GM18502 (cell line): ENCODE results near the gene CLEC2A.

Experiments used
- ATAC-seq: cut with Tn5 transposase; IDR thresholded peaks from one replicate; pipeline ENCODE4 v1.9.1; 2021; ENCODE audit warnings: mild to moderate bottlenecking; ENCODE audit not compliant: unreplicated experiment, poor library complexity

Gene CLEC2A

DNA sequence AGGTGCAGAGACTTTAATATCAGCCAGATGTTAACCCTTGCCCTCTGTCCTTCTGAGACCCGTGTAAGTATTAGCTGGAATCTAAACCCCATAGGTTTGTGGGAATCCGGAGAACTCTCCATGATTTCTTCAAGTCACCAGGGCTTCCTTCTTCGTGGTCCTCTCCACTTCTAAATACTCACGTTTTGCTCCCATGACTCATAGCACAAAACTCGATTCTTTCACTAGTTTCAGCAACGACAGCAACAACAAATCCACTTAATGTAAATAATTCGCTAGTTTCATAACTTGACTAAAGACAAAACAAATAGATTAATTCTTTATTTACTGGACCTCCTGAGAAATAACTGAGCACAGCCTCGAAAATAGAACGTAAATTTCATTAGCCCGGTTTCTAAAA is 4.4 kb upstream of the CLEC2A start:
- ATAC-seq: no peak

DNA sequence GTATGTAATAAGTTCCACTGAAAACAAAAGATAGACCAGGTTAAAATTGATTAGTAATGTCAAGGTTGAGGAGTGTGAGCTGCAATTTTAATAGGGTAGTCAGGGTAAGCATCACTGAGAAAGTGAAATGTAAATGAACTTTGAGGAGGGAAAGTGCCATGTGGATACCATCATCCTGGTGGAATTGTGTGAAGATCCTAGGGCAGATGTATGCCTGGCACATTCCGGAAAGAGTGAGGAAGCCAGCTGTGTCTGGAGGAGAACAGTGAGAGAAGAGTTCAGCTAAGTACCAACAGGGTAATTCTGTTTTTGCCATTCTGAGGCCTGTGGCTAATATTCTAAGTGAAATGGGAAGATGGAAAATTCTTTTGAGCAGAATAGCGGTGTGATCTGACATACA is 2.9 kb upstream of the CLEC2A start:
- ATAC-seq: no peak

DNA sequence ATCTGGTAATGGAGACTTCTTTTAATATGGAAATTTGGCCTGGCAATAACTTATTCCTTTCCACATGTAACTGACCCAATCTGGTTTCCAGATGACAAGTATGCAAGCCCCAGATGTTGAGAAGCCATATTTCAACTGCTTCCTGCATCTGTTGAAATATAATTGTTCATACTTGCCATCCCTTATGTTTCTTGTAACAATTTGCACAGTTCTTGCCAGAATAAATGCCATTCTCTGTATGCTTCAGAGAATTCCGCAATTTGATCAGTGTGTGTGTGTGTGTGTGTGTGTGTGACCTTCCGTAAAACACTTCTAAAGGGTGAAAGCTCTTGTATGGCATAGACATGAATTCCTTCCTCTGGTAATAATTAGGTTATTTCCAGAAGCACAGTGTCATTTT is 1.8 kb upstream of the CLEC2A start:
- no peak for ATAC-seq

DNA sequence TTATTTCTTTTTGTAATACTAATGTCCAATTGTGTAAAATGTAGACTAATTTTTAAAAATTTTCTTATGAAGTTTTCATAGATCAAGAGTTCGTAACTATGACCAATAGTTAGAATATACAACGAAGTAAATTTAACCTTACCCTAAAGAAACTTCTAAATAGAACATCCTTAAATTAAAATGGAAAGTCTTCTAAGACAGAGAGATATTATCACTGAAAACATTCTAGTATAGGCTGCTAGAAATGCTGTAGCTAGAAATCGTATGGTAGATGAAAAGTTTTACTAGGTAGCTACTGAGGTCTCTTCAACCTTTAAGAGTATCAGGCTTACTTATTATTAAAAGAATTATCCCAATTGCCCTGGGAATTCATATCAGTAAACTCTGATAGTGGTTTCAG is 925 bp downstream of the CLEC2A start:
- ATAC-seq: no peak

DNA sequence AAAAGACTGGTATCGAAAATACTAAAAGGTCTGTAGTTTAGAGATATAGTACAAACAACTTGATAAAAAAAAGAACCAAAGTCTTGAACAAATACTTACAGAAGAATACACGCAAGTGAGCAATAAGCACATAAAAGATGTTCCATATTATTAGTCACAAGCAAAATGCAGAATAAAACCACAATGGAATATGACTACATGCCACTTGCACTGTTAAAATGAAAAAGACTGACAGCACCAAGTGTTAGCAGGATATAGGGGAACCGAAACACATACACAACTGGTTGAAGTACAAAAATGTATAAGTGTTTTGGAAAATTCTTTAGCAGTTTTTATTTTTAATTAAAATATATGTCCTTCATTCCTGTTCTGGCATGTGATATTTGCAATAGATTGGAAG is 3.6 kb downstream of the CLEC2A start:
- ATAC-seq: no peak

DNA sequence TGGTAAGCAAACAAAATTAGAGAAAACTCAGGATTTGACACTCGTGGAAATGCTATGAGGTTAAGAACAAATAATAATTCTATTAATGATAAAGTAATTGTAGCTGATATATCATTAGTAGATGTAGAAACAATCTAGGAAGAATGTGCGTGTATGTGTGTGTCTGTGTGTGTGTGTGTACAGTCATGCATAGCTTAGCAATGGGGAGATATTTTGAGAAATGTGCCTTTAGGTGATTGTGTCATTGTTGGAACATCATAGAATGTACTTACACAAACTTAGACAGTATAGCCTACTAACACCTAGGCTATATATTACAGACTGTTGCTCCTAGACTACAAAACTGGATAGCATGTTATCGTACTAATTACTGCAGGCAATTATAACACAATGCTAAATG is 5.3 kb downstream of the CLEC2A start:
- ATAC-seq: no peak

DNA sequence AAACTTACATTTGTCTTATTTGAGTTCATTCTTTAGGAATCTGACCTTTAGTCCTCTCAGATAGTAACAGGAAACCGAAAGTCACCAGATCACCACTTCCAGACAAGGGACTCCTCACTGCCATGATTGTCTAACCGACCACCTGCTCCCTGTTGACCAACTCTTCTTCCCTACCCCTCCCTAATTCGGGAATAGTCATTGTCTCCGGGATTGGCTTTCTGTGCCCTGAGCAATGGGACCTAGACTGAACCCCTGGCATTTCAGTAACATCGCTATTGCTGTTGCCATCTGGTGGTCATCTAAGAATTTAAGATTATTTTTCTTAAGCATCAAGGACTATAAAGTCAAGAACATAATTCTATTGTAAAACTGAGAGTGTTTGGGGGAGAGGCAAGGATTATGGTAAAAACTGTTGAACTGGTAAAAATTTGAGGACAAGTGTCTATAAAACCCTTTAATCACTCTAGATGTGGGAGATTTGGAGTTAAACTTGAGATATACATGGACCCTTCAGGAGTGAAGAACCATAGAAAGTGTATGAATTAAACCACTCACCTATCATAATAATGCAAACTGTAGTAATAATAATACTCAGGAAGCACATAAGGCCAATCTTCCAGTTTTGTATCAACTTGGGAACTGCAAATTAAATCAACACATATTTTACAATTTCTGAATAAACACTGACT is 6.3 kb downstream of the CLEC2A start:
- ATAC-seq: no peak

DNA sequence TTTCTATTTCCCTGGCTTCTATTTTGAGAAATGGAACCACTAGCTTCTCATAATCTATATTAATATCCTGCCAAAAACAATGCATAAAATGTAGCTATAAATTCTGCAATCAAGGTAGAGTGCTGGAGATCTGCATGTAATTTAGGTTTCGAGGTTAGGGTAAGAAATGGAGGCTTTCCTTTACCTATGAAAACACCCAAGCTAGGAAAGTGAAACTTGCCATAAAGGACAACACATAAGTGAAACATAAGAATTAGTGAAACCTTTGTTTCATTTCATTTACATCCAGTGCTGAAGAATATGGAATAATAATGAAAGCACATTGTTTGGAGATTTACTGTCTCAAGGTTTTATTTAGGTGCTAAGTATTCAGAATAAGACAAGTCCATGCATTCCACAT is 9.7 kb downstream of the CLEC2A start:
- no peak for ATAC-seq

DNA sequence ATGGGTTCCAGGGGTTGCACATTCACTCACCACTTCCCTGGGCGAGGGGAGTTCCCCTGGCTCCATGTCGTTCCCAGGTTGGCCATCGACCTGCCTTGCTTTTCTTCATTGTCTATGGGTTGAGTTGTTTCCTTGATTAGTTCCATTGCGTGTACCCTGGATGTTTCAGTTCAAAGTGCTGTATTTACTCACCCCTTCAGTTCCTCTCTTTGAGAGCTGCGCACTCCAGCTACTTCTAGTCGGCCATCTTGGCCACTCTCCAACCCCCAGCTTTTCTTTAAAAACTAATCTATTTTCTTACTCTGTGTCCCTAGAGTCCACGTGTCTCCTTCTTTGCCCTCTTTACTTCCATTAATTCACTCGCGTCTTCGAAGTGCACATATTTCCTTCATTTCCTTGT is 11.7 kb downstream of the CLEC2A start:
- ATAC-seq: no peak

DNA sequence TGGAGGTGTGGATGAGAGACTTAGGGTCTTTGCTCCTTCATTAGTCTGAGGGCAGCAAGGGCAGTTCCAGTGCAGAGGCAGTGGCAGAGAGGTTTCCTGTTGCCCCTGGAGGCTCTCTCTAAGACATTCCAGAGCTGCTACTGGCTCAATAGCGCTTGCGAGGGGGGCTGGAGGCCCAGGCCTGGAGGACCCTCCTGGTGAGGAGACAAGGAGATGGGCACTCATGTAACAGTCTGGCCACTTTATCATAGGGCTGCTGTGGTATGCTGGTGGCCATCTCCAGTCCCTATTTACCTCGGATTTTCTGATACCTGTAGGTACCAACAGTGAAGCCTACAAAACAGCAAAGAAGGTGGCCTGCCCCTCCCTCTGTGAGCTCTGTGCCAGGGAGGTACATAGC is 12.7 kb downstream of the CLEC2A start:
- no peak for ATAC-seq

DNA sequence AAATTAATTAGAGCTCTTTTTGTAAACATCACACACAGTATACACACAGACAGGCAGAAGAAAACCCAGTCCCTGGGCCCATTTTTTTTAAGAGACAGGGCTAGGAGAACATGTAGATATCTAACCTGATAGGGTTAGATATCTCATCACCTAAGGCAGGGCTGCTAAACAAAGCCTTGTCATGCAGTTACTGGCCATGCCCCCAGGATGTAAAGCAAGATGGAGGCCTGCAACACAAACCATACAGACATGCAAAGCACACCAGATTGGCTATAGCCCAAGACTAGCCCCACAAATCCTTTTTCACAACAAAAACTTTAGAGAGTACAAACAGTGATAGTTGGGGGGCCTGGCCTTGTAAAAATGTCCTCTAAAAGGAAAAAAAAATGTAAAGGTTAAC is 20.5 kb downstream of the CLEC2A start:
- ATAC-seq: no peak

DNA sequence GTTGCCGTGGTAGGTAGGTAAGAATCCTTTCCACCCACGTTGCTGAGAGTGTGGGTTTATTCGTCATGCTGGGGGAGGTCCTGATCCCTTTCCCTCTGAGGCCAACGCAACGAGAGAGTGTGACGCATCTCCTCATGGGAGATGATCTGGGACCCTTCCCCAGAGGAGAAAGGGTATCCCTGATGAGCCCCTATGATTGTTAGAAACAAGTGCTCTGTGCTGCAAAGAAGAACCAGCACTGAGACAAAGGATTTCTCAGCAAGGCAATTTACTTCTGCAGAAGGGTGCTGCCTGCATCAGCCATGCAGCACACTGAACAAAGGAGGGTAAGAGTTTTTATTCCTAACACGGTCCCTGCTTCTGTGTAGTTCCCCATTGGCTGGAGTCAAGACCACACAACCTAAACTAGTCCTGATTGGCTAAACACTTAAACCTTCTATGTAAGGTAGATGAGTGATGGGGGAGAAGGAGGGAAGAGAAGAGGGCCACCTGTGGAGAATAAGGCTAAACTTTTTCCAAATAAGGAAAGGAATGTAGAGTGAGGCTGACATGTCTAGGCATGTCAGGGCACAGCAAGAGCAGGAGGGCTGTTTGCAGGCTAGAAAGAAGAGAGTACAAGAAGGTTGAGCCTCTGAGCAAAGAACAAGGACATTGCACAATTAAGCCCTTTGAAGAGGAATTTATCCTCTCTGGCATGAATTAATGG is 21.3 kb downstream of the CLEC2A start:
- no peak for ATAC-seq

DNA sequence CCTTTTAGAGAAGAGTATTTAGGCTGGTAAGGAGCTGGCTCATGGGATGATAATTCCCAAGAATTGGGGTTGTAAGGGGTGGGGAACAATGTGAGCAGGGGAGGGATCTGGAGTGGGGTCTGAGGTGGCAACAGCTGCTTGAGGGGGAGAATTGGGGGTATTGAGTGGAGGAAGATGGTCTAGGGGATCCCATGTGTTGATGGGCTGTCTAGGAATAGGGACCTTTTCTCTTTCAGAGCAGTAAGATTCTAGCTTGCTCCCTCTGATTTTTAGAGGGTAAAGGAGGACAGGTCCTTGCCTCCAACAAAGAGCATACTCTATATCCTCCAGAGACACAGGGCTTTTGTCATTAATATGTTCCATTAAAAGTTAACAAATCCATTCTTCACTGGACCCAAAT is 22.4 kb downstream of the CLEC2A start:
- ATAC-seq: no peak

DNA sequence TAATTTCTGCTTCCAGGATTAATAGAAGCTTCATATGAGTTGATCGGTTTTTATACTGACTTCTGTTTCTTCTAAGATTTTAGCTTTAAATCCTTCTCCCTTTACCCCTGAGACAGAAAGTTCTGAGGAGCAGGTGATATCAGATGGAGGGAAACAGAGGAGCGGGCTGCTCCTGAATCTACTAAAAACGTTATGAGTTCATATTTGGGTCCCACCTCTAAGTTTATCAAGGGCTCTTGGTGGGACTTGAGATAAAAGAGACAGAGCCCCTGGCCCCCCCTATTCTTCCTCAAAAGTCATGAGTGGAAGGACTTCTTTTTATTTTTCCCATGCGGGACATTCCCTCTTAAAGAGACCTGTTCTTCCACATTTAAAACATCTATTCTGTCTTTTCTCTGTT is 23.8 kb downstream of the CLEC2A start:
- no peak for ATAC-seq

DNA sequence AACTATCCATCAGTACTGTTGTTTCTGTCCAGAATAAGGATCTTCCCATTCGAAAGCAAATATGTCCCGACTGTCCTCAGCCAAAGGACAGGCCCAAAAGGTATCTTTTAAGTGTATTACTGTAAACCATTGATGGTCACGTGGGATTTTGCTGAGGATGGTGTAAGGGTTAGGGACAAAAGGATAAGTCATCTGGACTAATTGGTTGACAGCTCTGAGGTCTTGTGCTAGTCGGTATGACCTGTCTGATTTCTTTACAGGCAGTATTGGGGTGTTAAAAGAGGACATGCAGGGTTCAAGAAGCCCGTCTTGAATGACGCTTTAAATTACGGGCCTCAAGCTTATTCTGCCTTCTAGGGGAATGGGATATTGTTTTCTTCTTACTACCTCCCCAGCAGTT is 24.4 kb downstream of the CLEC2A start:
- ATAC-seq: no peak

DNA sequence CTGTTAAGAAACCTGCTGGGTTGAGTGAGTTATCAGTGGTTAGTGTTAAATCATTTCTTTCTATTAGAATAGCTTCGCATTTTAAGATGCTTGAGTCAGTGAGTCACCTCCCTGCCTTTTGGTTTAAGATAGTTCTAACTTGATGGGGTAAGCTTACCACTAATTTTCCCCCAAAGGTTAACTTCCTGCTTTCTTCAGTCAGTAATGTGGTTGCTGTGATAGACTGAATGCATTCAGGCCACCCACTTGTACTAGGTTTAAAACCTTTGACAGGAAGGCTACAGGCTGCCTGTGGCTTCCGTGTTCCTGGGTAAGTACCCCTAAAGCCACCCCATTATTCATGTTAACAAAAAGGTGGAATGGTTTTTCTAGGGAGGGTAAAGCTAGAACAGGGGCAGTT is 25.3 kb downstream of the CLEC2A start:
- ATAC-seq: no peak

DNA sequence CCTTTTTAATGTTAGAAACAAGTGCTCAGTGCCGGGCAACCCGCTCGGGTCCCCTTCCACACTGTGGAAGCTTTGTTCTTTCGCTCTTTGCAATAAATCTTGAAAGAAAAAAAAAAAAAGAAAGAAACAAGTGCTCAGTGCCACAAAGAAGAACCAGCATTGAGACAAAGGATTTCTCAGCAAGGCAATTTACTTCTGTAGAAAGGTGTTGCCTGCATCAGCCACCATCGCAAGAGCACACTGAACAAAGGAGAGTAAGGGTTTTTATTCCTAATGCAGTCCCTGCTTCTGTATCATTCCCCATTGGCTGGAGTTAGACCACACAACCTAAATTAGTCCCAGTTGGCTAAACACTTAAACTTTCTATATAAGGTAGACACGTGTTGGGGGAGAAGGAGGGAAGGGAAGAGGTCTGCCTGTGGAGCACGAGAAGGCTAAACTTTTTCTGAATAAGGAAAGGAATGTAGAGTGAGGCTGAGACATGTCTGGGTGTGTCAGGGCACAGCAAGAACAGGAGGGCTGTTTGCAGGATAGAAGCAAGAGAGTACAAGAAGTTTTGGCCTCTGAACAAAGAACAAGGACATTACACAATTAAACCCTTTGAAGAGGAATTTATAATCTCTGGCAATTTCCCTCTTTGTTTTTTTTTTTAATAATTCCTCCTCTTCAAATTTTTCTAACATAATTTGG is 29.5 kb downstream of the CLEC2A start:
- no peak for ATAC-seq

DNA sequence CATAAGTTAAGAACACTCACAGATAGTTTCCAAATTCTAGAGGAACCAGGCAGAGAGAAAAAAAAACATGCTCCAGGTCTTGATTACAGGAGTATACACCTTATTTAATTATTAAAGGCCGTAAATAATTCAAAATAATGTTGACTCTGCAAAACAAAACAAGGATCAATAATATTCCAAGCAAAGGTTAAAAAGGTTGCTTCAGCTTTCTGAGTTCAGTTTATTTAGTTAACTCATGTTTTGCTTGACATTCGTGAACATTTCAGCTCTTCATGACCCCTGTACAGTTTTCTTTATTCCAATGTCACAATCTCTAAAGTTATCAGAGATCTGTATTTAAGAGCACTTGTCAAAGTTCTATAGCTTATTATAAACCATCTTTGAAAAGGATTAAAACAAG is 31.2 kb downstream of the CLEC2A start:
- no peak for ATAC-seq

DNA sequence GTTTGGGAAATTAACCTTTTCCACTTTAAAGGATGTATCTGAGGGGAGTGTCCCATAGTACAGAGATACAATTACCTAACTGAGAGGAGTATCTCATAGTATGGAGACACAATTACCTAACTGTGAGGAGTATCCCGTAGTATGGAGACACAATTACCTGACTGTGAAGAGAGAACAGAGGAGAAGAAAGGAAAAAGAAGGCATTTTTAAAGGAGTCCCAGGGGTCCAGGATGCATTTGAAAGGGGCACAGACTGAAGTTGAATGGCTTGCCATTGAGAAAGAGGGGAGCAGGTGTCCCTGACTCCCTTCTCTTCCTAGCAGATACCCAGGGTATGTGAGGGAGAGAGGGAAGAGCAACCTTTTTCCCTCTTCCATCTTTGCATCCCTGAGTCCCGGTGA is 33.0 kb downstream of the CLEC2A start:
- ATAC-seq: no peak

DNA sequence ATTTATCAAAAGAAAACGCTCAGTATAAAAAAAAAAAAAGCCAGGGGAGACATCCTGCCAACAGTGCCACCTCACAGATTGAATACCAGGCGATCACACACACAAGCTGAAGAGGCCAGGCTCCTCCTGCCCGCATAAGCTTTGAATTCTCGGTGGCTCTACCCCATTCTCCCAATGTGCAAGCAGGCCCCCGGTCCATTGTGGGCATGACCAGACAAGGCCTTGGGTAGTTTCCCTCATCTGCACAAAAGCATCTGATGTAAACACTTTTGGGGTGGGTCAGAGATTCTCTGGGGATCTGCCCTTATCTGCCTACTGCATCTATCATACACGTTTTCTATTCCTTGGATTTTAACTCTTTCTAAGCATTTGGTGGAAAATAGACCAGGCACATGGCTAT is 34.6 kb downstream of the CLEC2A start:
- no peak for ATAC-seq

DNA sequence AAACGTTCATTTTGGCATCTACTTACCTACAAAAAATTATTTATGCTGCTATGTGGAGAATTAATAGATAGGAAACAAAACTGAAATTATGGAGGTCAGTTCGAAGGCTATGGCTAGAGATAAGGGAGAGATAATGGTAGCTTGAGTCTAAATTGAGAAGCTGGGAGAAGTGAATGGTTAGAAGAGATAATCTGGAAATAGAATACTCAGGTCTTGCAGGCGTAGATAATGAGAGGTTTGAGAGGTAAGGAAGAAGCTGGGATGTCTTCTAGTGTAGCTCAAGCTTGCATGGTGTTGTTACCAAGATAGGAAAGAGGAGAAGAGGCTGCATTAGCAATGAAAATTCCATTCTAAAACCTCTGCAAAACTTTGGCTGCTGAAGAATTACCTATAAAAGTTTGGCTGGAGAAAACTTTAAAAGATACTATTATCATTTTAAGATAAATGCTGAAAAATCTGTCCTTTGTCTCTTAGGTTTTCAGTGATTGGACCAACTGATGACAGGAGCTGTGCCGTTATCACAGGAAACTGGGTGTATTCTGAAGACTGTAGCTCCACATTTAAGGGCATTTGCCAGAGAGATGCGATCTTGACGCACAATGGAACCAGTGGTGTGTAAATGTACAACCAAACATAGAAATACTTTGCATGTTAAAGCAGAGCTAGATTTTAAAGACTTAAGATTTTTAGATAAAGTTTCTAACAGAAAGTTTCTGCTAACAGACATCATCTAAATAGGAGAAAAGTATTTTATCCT is 36.8 kb downstream of the CLEC2A start:
- no peak for ATAC-seq
